Activated CD4-positive, alpha-beta T cell treated with anti-CD3 and anti-CD28 coated beads, Interleukin-2, Interleukin-6, amounts not matched to agents 100 ng/mL and 50 ng/mL, durations not matched to agents 16 hours and 8 hours (primary cell): ENCODE data around the gene GABRG3.

Experiments used
- DNase-seq: peaks from one replicate; pipeline ENCODE4 v3.0.0-alpha.2; 2020

Gene GABRG3

GRCh38 chr15:27065785-27066184, 94.8 kb downstream of the GABRG3 start:
- DNase-seq: no peak

GRCh38 chr15:27066446-27066845, 95.5 kb downstream of the GABRG3 start:
- no peak for DNase-seq

GRCh38 chr15:27067175-27067574, 96.2 kb downstream of the GABRG3 start:
- no peak for DNase-seq

- DNase-seq: no peak
Observed at GRCh38 chr15:27070841-27071240, 99.9 kb downstream of the GABRG3 start.

- DNase-seq: no peak
Observed at GRCh38 chr15:27074179-27074578, 103.2 kb downstream of the GABRG3 start.

GRCh38 chr15:27077790-27078189, 106.8 kb downstream of the GABRG3 start:
- no peak for DNase-seq

- DNase-seq: no peak
Observed at GRCh38 chr15:27081676-27082418, 110.9 kb downstream of the GABRG3 start.

- DNase-seq: no peak
Observed at GRCh38 chr15:27082526-27082925, 111.5 kb downstream of the GABRG3 start.

GRCh38 chr15:27084844-27085243, 113.9 kb downstream of the GABRG3 start:
- no peak for DNase-seq

- no peak for DNase-seq
Observed at GRCh38 chr15:27086149-27086548, 115.2 kb downstream of the GABRG3 start.

GRCh38 chr15:27086805-27087204, 115.8 kb downstream of the GABRG3 start:
- DNase-seq: no peak

- no peak for DNase-seq
Observed at GRCh38 chr15:27087651-27088583, 116.9 kb downstream of the GABRG3 start.

GRCh38 chr15:27088584-27089232, 117.7 kb downstream of the GABRG3 start:
- DNase-seq: no peak

- no peak for DNase-seq
Observed at GRCh38 chr15:27089233-27089586, 118.2 kb downstream of the GABRG3 start.

GRCh38 chr15:27089676-27090075, 118.7 kb downstream of the GABRG3 start:
- no peak for DNase-seq

GRCh38 chr15:27091270-27091940, 120.4 kb downstream of the GABRG3 start:
- no peak for DNase-seq

- DNase-seq: no peak
Observed at GRCh38 chr15:27092390-27092789, 121.4 kb downstream of the GABRG3 start.

GRCh38 chr15:27094235-27094634, 123.3 kb downstream of the GABRG3 start:
- no peak for DNase-seq

- no peak for DNase-seq
Observed at GRCh38 chr15:27095886-27096624, 125.1 kb downstream of the GABRG3 start.

- no peak for DNase-seq
Observed at GRCh38 chr15:27097506-27097905, 126.5 kb downstream of the GABRG3 start.

GRCh38 chr15:27101982-27102381, 131.0 kb downstream of the GABRG3 start:
- peak; percentile 10 for DNase-seq

- no peak for DNase-seq
Observed at GRCh38 chr15:27111323-27111722, 140.3 kb downstream of the GABRG3 start.
